Adrenal gland (tissue), 12 donors: ENCODE data around the gene SULF2. TPM values are rescaled to one million over a fixed set of nuclear protein-coding genes. Genes with fewer than 3 reads are reported as not detected.

Experiments
- DNase-seq, 7 donors: peaks; one replicate each; pipeline ENCODE4 v3.0.0-alpha.2; 2019 to 2020
- H3K27ac ChIP-seq, 5 donors: fragments of 200-600 bp; sonication (generic) in 4 of 5; 1 replicate in 3 of 5; 2 replicates in 2 of 5; pipeline versions ENCODE4 v1.5.1 to v1.8.0; 2016 to 2020; ENCODE audit warnings: mild to moderate bottlenecking in 1 of 5
- H3K27me3 ChIP-seq: fragments of 200-600 bp; 2 replicates; pipeline ENCODE4 v1.8.0; 2021
- H3K36me3 ChIP-seq, 2 donors: fragments of 200-600 bp; replicated peaks in 1 of 2; 1 replicate in 1 of 2; 2 replicates in 1 of 2; pipeline versions ENCODE4 v1.5.1 to v1.8.0; 2018 to 2022
- H3K4me1 ChIP-seq, 2 donors: fragments of 200-600 bp; replicated peaks in 1 of 2; 1 replicate in 1 of 2; 2 replicates in 1 of 2; pipeline versions ENCODE4 v1.5.1 to v1.8.0; 2018 to 2021
- H3K4me3 ChIP-seq, 4 donors: fragments of 200-600 bp; sonication (generic) in 3 of 4; one replicate each; pipeline ENCODE4 v1.5.1; 2016 to 2018
- H3K9me3 ChIP-seq, 3 donors: fragments of 200-600 bp; sonication (generic) in 1 of 3; replicated peaks in 1 of 3; 1 replicate in 2 of 3; 2 replicates in 1 of 3; pipeline versions ENCODE4 v1.5.1 to v1.8.0; 2016 to 2021
- POLR2A ChIP-seq, 2 donors: fragments of 450-650 bp; IDR thresholded peaks; one replicate each; pipeline ENCODE4 v1.6.1; 2017; ENCODE audit warnings: antibody characterized with exemption in 2 of 2, mild to moderate bottlenecking in 2 of 2, moderate library complexity in 1 of 2
- WGBS, 4 donors: extraction: QIAGEN DNeasy Blood & Tissue Kit in 2 of 4; methylation state at CpG; one replicate each; pipeline versions ENCODE4 v1.1.5 to v1.1.7; 2013 to 2017; 5-methylcytosine and 5-hydroxymethylcytosine counted together
- intact Hi-C, 2 donors: fragments of 100-400 bp; cut with DNase I; formaldehyde crosslinking; loops; one replicate each; pipeline versions ENCODE4 v1.14.1 to v1.15.0; 2022 to 2023
- polyA plus RNA-seq, 3 donors: library from polyadenylated mRNA; stranded (reverse); fragments of 200-250 nt in 2 of 3; fragments of 350-450 nt in 1 of 3; fragmentation: Illumina TruSeq in 1 of 3; extraction: RNeasy Lipid Tissue Mini Kit (QIAGEN cat#74804) in 1 of 3; gene quantifications; one replicate each; pipeline ENCODE4 v1.2.3, GENCODE V29; 2013 to 2014
- total RNA-seq, 9 donors: library from RNA; depleted of rRNA in 4 of 9; stranded (reverse); fragments of >200 nt in 4 of 9; fragments of 120-200 nt in 1 of 9; fragmentation: NEBNext Ultra II Directional in 1 of 9; extraction: Animal tissue kit (Norgen Biotek cat#: 25700) in 1 of 9; gene quantifications; one replicate each; pipeline versions ENCODE4 v1.1.0 to v1.2.4, GENCODE V29; 2013 to 2023
- TF ChIP-seq, protein P1 (sequence below), 6 experiments: fragments of 450-650 bp in 4 of 6; fragments of 200-600 bp in 2 of 6; sonication (generic) in 1 of 6; IDR thresholded peaks; 1 replicate in 5 of 6; 2 replicates in 1 of 6; pipeline versions ENCODE4 v1.5.1 to v1.8.0; 2016 to 2021; ENCODE audit warnings: antibody characterized with exemption in 6 of 6, mild to moderate bottlenecking in 2 of 6, moderate library complexity in 1 of 6
- donor health status: healthy with polysubstance abuse.
- donor health status: Bipolar disorder and iron deficiency.
- donor health status: DM: yes; HTN: yes; CAD: no.
- donor health status: DM: no; HTN: no; CAD: no.
- donor health status: DM: no; HTN: no; CAD: no.
- donor health status: DM: yes; HTN: yes; CAD: no.

Gene SULF2
- total and polyA plus RNA-seq, 12 donors: 13.5 to 42.5 (median 25.6) TPM

DNA sequence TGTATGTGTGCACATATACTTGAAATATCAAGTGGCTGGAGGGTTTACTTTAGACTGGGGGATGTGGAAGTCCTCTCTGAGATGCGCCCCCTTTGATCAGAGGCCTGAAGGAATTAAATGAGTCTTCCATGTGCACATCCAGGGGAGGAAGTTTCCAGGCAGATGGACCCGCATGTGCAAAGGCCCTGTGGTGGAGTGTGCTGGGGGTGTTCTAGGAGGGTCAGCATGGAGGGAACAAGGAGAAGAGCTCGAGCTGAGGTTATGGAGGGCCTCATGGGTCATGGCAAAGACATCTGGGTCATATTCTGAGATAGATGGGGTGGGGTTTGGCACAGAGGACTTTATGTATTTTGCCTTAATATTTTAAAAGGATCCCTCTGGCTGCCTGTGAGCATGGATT lies 17.7 kb upstream of the SULF2 start:
- intact Hi-C loops: no loop called here
- Histone ChIP-seq H3K36me3 (no peaks in the 10 kb centered on the region), H3K4me1 (no peaks in the 10 kb centered on the region), H3K4me3 (no peak overlapping the region), H3K27me3 (peaks cover 6% of the 10 kb centered on the region), H3K27ac (no peak overlapping the region), H3K9me3 (no peaks in the 10 kb centered on the region)
- no peak for DNase-seq
- WGBS, 4 donors: 92 to 94% (median 94%) methylated on average over 3 of the region's 3 CpGs
- TF ChIP-seq, protein P1, sequence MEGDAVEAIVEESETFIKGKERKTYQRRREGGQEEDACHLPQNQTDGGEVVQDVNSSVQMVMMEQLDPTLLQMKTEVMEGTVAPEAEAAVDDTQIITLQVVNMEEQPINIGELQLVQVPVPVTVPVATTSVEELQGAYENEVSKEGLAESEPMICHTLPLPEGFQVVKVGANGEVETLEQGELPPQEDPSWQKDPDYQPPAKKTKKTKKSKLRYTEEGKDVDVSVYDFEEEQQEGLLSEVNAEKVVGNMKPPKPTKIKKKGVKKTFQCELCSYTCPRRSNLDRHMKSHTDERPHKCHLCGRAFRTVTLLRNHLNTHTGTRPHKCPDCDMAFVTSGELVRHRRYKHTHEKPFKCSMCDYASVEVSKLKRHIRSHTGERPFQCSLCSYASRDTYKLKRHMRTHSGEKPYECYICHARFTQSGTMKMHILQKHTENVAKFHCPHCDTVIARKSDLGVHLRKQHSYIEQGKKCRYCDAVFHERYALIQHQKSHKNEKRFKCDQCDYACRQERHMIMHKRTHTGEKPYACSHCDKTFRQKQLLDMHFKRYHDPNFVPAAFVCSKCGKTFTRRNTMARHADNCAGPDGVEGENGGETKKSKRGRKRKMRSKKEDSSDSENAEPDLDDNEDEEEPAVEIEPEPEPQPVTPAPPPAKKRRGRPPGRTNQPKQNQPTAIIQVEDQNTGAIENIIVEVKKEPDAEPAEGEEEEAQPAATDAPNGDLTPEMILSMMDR (IDR thresholded peaks at IDR 0.05): no peak
- no peak for TF ChIP-seq POLR2A (IDR thresholded peaks at IDR 0.05)

DNA sequence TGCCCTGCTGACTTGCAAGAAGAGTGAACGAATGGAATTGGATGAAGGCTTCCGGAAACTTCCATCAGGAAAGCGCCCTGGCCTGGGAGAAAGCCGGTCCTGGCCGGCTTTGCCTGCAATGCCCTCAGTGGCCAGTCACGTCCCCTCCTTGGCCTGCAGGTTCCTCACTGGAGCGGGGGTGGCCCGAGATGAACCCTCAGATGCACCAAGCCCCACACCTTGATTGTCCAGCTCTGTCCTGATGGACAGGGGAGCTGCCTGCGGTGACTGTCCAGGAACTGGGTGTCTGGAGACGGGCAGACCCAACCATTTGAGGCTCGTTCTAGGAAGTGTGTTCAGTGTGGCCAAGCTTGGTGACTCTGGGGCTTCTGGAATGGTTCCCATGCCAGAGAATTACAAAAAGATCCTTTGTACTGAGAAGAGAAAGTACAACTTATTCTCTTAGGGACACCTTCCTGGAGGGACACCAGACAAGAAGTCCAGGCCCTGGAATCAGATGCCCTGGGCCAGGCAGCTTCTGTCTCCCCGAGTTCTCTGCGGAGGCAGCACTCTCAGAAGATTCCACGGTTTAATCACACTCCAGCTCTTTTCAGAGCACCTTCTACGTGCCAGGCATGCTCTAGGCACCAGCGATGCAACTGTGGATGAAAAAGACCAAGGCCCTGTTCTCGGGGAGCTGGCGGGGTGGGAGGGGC lies 17.1 kb upstream of the SULF2 start:
- intact Hi-C loops: no loop called here
- no peaks in the 10 kb centered on the region for H3K36me3 ChIP-seq
- H3K4me1 ChIP-seq: no peaks in the 10 kb centered on the region
- TF ChIP-seq, protein P1 (IDR thresholded peaks at IDR 0.05): no peak
- no peak for TF ChIP-seq POLR2A (IDR thresholded peaks at IDR 0.05)
- DNase-seq: no peak
- H3K27me3 ChIP-seq: peaks cover 6% of the 10 kb centered on the region
- WGBS, 4 donors: 91 to 94% (median 92%) methylated on average over 9 to 18 of the region's 18 CpGs
- H3K4me3 ChIP-seq: no peak overlapping the region
- H3K9me3 ChIP-seq: no peaks in the 10 kb centered on the region
- no peak overlapping the region for H3K27ac ChIP-seq

DNA sequence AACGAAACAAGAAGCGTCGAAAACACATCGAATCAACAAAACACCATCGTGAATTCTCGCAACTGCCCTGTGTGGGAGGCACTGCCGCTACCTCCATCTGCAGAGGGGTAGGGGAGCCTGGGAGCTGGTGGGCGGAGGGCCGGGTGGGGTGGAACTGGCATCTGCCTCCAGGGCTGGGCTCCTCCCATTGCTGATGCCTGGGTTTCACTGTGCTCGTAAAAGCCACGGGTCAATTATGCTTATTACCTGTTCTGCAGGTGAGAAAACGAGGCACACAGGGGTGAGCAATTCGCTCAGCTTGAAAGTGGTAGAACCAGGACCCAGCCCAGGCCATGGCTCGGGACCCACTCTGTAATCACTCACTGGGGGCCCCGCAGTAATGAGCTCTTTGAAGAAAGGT lies 16.5 kb upstream of the SULF2 start:
- Histone ChIP-seq H3K27ac (no peak overlapping the region), H3K27me3 (peaks cover 6% of the 10 kb centered on the region), H3K4me3 (no peak overlapping the region), H3K4me1 (no peaks in the 10 kb centered on the region), H3K36me3 (no peaks in the 10 kb centered on the region), H3K9me3 (no peaks in the 10 kb centered on the region)
- TF ChIP-seq POLR2A (IDR thresholded peaks at IDR 0.05): no peak
- TF ChIP-seq, protein P1 (IDR thresholded peaks at IDR 0.05): no peak
- DNase-seq: no peak
- 75 to 82% (median 81%) methylated on average over 13 to 15 of the region's 15 CpGs for WGBS, 4 donors
- intact Hi-C loops: no loop called here

DNA sequence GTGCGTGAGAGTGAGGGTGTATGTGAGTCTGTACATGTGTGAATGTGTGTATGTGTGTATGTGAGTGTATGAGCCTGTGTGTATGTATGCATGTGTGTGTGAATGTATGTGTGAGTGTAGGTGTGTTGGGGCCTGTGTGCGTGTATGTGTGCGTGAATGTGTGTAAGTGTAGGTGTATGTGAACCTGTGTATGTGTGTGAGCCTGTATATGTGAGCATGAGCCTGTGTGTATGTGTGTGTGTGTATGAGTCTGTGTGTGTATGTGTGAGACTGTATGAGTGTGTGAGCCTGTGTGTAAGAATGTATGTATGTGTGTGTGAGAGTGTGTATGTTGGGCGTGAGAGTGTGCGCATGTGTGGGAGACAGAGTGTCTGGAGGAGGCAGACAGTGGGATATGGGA lies 15.8 kb upstream of the SULF2 start:
- peaks cover 6% of the 10 kb centered on the region for H3K27me3 ChIP-seq
- 92 to 96% (median 94%) methylated on average over 5 of the region's 5 CpGs for WGBS, 4 donors

More for the DNA sequence above, 15.8 kb upstream of the SULF2 start:
- Histone ChIP-seq H3K36me3 (no peaks in the 10 kb centered on the region), H3K9me3 (no peaks in the 10 kb centered on the region), H3K4me3 (no peak overlapping the region), H3K27ac (no peak overlapping the region), H3K4me1 (no peaks in the 10 kb centered on the region)
- no peak for TF ChIP-seq POLR2A (IDR thresholded peaks at IDR 0.05)
- TF ChIP-seq, protein P1 (IDR thresholded peaks at IDR 0.05): no peak
- DNase-seq: no peak
- intact Hi-C loops: no loop called here
